PC-9 (cell line): Measurements from ENCODE around the gene CDK13. TPM values are rescaled to one million over a fixed set of nuclear protein-coding genes. Genes with fewer than 3 reads are reported as not detected.
A peak's percentile ranks its signal among the peaks of the same experiment; 100 is the strongest.
"Not testable (repeated sequence)": the region's sequence is repeated elsewhere in the genome, so short reads cannot be mapped to it uniquely, and the experiment has no call there.

ENCODE experiments used
- BruUV-seq: library from RNA; stranded (reverse); fragments of 400-500 nt; replicated peaks from 2 replicates; lab custom pipeline; 2021; lab: Mats Ljungman, UMichigan
- CTCF ChIA-PET: fragments of 300-600 bp; sonication (Branson Sonifier 250); formaldehyde crosslinking; loops from one replicate; lab custom pipeline; 2022; ENCODE audit warnings: antibody characterized with exemption; lab: Charles Lee
- POLR2A ChIA-PET: fragments of 300-600 bp; sonication (Branson Sonifier 250); formaldehyde crosslinking; loops from one replicate; lab custom pipeline; 2022; ENCODE audit warnings: antibody characterized with exemption; ENCODE audit not compliant: unreplicated experiment; lab: Charles Lee
- DNase-seq, 2 experiments: peaks; one replicate each; pipeline versions ENCODE4 v3.0.0 to v3.0.0-alpha.2; 2015 to 2022; ENCODE audit warnings: mixed read lengths in 1 of 2
- H2AFZ ChIP-seq: fragments of 200-600 bp; sonication (generic); 2 replicates; pipeline ENCODE4 v1.8.1; 2017; ENCODE audit warnings: antibody characterized with exemption
- H3F3A ChIP-seq: fragments of 200-600 bp; sonication (generic); 2 replicates; pipeline ENCODE4 v1.8.1; 2017; ENCODE audit warnings: antibody characterized with exemption, mild to moderate bottlenecking, low read depth; ENCODE audit not compliant: insufficient read depth
- H3K27ac ChIP-seq: fragments of 200-600 bp; sonication (generic); 2 replicates; pipeline ENCODE4 v1.6.1; 2016; ENCODE audit warnings: mixed run types
- H3K27me3 ChIP-seq: fragments of 200-600 bp; sonication (generic); 2 replicates; pipeline ENCODE4 v1.6.1; 2016; ENCODE audit warnings: low read depth, mixed run types; ENCODE audit not compliant: insufficient read depth
- H3K36me3 ChIP-seq: fragments of 200-600 bp; sonication (generic); 2 replicates; pipeline ENCODE4 v1.6.1; 2016; ENCODE audit warnings: low read depth, mixed run types
- H3K4me1 ChIP-seq: fragments of 200-600 bp; sonication (generic); replicated peaks from 2 replicates; pipeline ENCODE4 v1.6.1; 2016; ENCODE audit warnings: mixed run types; ENCODE audit not compliant: insufficient read depth
- H3K4me2 ChIP-seq: fragments of 200-600 bp; sonication (generic); 2 replicates; pipeline ENCODE4 v1.6.1; 2017; ENCODE audit warnings: mixed run types
- H3K4me3 ChIP-seq: fragments of 200-600 bp; sonication (generic); 2 replicates; pipeline ENCODE4 v1.6.1; 2016; ENCODE audit warnings: mixed run types
- H3K79me2 ChIP-seq: fragments of 200-600 bp; sonication (generic); 2 replicates; pipeline ENCODE4 v1.6.1; 2017; ENCODE audit warnings: low read depth, mixed run types
- H3K9me2 ChIP-seq: fragments of 200-600 bp; sonication (generic); 2 replicates; pipeline ENCODE4 v1.8.1; 2017; ENCODE audit warnings: mild to moderate bottlenecking; ENCODE audit not compliant: insufficient read depth
- H3K9me3 ChIP-seq: fragments of 200-600 bp; sonication (generic); 2 replicates; pipeline ENCODE4 v1.8.1; 2016; ENCODE audit warnings: low read depth; ENCODE audit not compliant: insufficient read depth
- H4K20me1 ChIP-seq: fragments of 200-600 bp; sonication (generic); 2 replicates; pipeline ENCODE4 v1.8.1; 2017; ENCODE audit not compliant: insufficient read depth
- CTCF ChIP-seq: fragments of 200-600 bp; sonication (generic); conservative IDR thresholded peaks from 2 replicates; pipeline ENCODE4 v1.6.1; 2017; ENCODE audit warnings: mixed run types, antibody characterized with exemption, mild to moderate bottlenecking, moderate library complexity
- EZH2 ChIP-seq: fragments of 200-600 bp; sonication (generic); IDR thresholded peaks from 2 replicates; pipeline ENCODE4 v1.8.0; 2017; ENCODE audit warnings: antibody characterized with exemption, low read depth
- intact Hi-C: fragments of 100-400 bp; cut with micrococcal nuclease; formaldehyde crosslinking; loops from one replicate; pipeline ENCODE4 v1.10.0; 2022; ENCODE audit not compliant: unreplicated experiment
- total RNA-seq: library from RNA; stranded (reverse); gene quantifications from 2 replicates; pipeline ENCODE4 v1.2.3, GENCODE V29; 2021

Gene CDK13
- total RNA-seq, 1 experiment from 2014 or later = 80.9 TPM

GRCh38 chr7:39911167-39911566, 38.9 kb upstream of the CDK13 start:
- H3K27me3 ChIP-seq = no peaks in the 10 kb centered on the region
- H3K36me3 ChIP-seq = no peaks in the 10 kb centered on the region
- intact Hi-C loops = no loop called here
- no peaks in the 10 kb centered on the region for H3K9me2 ChIP-seq
- H3K4me1 ChIP-seq = no peaks in the 10 kb centered on the region
- CTCF ChIA-PET = no interaction called here
- no peak overlapping the region for H3K4me2 ChIP-seq
- DNase-seq = no peak
- H3K79me2 ChIP-seq = no peaks in the 10 kb centered on the region
- H3K4me3 ChIP-seq = no peak overlapping the region
- POLR2A ChIA-PET = no interaction called here
- no peaks in the 10 kb centered on the region for H3F3A ChIP-seq
- no TSS peak for BruUV-seq
- no peaks in the 10 kb centered on the region for H3K9me3 ChIP-seq
- no peak overlapping the region for H2AFZ ChIP-seq
- no peak for TF ChIP-seq CTCF
- no peak overlapping the region for H3K27ac ChIP-seq
- no peaks in the 10 kb centered on the region for H4K20me1 ChIP-seq

- H3K36me3 ChIP-seq, H3K4me1 ChIP-seq, H3F3A ChIP-seq, H3K9me3 ChIP-seq, H3K4me2 ChIP-seq, intact Hi-C loops, CTCF ChIA-PET, H3K4me3 ChIP-seq, H2AFZ ChIP-seq, POLR2A ChIA-PET, H3K79me2 ChIP-seq, H3K27me3 ChIP-seq, H4K20me1 ChIP-seq, BruUV-seq, H3K27ac ChIP-seq, H3K9me2 ChIP-seq: not testable (repeated sequence)
- peak in 1 of 2 experiments; percentile 31 for DNase-seq
Measured at GRCh38 chr7:39915847-39916246, 34.2 kb upstream of the CDK13 start.

- Histone ChIP-seq H3K79me2 (no peaks in the 10 kb centered on the region), H3K4me1 (no peaks in the 10 kb centered on the region)
- POLR2A ChIA-PET = no interaction called here
Measured at GRCh38 chr7:39919646-39920045, 30.4 kb upstream of the CDK13 start.

More at GRCh38 chr7:39919646-39920045, 30.4 kb upstream of the CDK13 start:
- H4K20me1 ChIP-seq = no peaks in the 10 kb centered on the region
- H2AFZ ChIP-seq = no peak overlapping the region
- no peak overlapping the region for H3K27ac ChIP-seq
- H3K9me2 ChIP-seq = no peaks in the 10 kb centered on the region
- H3F3A ChIP-seq = no peaks in the 10 kb centered on the region
- H3K36me3 ChIP-seq = no peaks in the 10 kb centered on the region
- CTCF ChIA-PET = no interaction called here
- no TSS peak for BruUV-seq
- H3K4me2 ChIP-seq = no peak overlapping the region
- H3K4me3 ChIP-seq = no peak overlapping the region
- TF ChIP-seq EZH2 (no peak), CTCF (no peak)
- H3K9me3 ChIP-seq = no peaks in the 10 kb centered on the region
- no peaks in the 10 kb centered on the region for H3K27me3 ChIP-seq
- intact Hi-C loops = no loop called here
- no peak for DNase-seq
